GM12878 (cell line): Measurements from ENCODE around the gene FLNC. TPM values are rescaled to one million over a fixed set of nuclear protein-coding genes. Genes with fewer than 3 reads are reported as not detected.

Experiments used
- ATAC-seq: fragments of 200-7000 bp; cut with Tn5 transposase; 3 replicates; pipeline ENCODE4 v1.9.1; 2020; ENCODE audit warnings: mild to moderate bottlenecking, moderate library complexity
- BruUV-seq: library from RNA; stranded (reverse); fragments of 400-500 nt; replicated peaks from 2 replicates; lab custom pipeline; 2021; lab: Mats Ljungman, UMichigan
- CTCF ChIA-PET: fragments of 300-600 bp; sonication (Branson Sonifier 250); formaldehyde crosslinking; extraction: SDS; loops from one replicate; lab custom pipeline; 2021; ENCODE audit warnings: inconsistent platforms; lab: Yijun Ruan, JAX
- POLR2A ChIA-PET: fragments of 350-600 bp; formaldehyde crosslinking; extraction: SDS; loops from one replicate; lab custom pipeline; 2021; ENCODE audit warnings: inconsistent platforms; lab: Charles Lee
- RAD21 ChIA-PET: fragments of 300-600 bp; sonication (Branson Sonifier 250); formaldehyde crosslinking; loops from one replicate; lab custom pipeline; 2023; ENCODE audit warnings: antibody characterized with exemption; ENCODE audit not compliant: unreplicated experiment; lab: Charles Lee
- SMC1A ChIA-PET: fragments of 300-600 bp; sonication (Branson Sonifier 250); formaldehyde crosslinking; loops from one replicate; lab custom pipeline; 2023; ENCODE audit not compliant: unreplicated experiment, uncharacterized antibody; lab: Charles Lee
- DNase-seq: peaks from one replicate; pipeline ENCODE4 v3.0.0-alpha.2; 2011; ENCODE audit warnings: low read depth, low spot score
- FAIRE-seq: peaks from 3 replicates; lab custom pipeline; 2011; peaks lifted over from hg19 to GRCh38; lab: Jason Lieb, UNC
- H2AFZ ChIP-seq: 2 replicates; pipeline ENCODE4 v1.6.0; 2011; ENCODE audit warnings: low read depth, low read length, control low read depth; ENCODE audit not compliant: control insufficient read depth
- H3K27ac ChIP-seq: 2 replicates; pipeline ENCODE4 v1.5.1; 2011; ENCODE audit warnings: control low read depth; ENCODE audit not compliant: control insufficient read depth, insufficient read depth
- H3K27me3 ChIP-seq, 2 experiments: replicated peaks in 1 of 2; 2 replicates each; pipeline versions ENCODE4 v1.6.0 to v1.6.1; 2011; ENCODE audit warnings: low read length in 1 of 2; ENCODE audit not compliant: control insufficient read depth in 2 of 2, insufficient read depth in 2 of 2
- H3K36me3 ChIP-seq, 2 experiments: 2 replicates each; pipeline ENCODE4 v1.5.1; 2011; ENCODE audit warnings: low read length in 1 of 2; ENCODE audit not compliant: control insufficient read depth in 2 of 2, insufficient read depth in 2 of 2
- H3K4me1 ChIP-seq: 2 replicates; pipeline ENCODE4 v1.6.1; 2011; ENCODE audit warnings: mild to moderate bottlenecking, low read length, moderate library complexity, mixed read lengths; ENCODE audit not compliant: control insufficient read depth, insufficient read depth
- H3K4me2 ChIP-seq: 2 replicates; pipeline ENCODE4 v1.6.0; 2011; ENCODE audit warnings: control low read depth; ENCODE audit not compliant: control insufficient read depth, insufficient read depth
- H3K4me3 ChIP-seq: fragments of 200-600 bp; sonication (generic); 2 replicates; pipeline ENCODE4 v1.5.1; 2016
- H3K79me2 ChIP-seq: 2 replicates; pipeline ENCODE4 v1.6.0; 2011; ENCODE audit warnings: low read length; ENCODE audit not compliant: control insufficient read depth, insufficient read depth
- H3K9ac ChIP-seq: 2 replicates; pipeline ENCODE4 v1.8.0; 2011; ENCODE audit warnings: low read length, control low read depth, mixed read lengths; ENCODE audit not compliant: control insufficient read depth, insufficient read depth
- H3K9me3 ChIP-seq: replicated peaks from 3 replicates; pipeline ENCODE4 v1.5.1; 2011; ENCODE audit warnings: mild to moderate bottlenecking, low read length; ENCODE audit not compliant: control insufficient read depth, insufficient read depth
- H4K20me1 ChIP-seq: 2 replicates; pipeline ENCODE4 v1.6.0; 2011; ENCODE audit not compliant: control insufficient read depth, insufficient read depth
- CHD2 ChIP-seq: IDR thresholded peaks from 2 replicates; pipeline ENCODE4 v1.6.1; 2011; ENCODE audit warnings: low read depth, low read length, improper control_type of control experiment, borderline replicate concordance
- HCFC1 ChIP-seq: fragments of 150-350 bp; IDR thresholded peaks from 2 replicates; pipeline ENCODE4 v1.6.1; 2014; ENCODE audit warnings: low read length
- JUND ChIP-seq: IDR thresholded peaks from 2 replicates; pipeline ENCODE4 v1.6.1; 2012; ENCODE audit warnings: low read depth, mild to moderate bottlenecking, low read length, improper control_type of control experiment, moderate library complexity
- NFIC ChIP-seq: IDR thresholded peaks from 2 replicates; pipeline ENCODE4 v1.6.1; 2012; ENCODE audit warnings: low read depth, mild to moderate bottlenecking, inconsistent platforms, low read length, moderate library complexity
- PRDM15 ChIP-seq: fragments of 450-650 bp; formaldehyde crosslinking; IDR thresholded peaks from 2 replicates; pipeline ENCODE4 v1.4.0; 2020; ENCODE audit warnings: mild to moderate bottlenecking, moderate library complexity
- TARDBP ChIP-seq: IDR thresholded peaks from 2 replicates; pipeline ENCODE4 v1.6.1; 2016; ENCODE audit warnings: borderline replicate concordance
- ZNF687 ChIP-seq: fragments of 450-650 bp; IDR thresholded peaks from 2 replicates; pipeline ENCODE4 v1.6.1; 2017; ENCODE audit warnings: mild to moderate bottlenecking, moderate library complexity
- WGBS: methylation state at CpG from one replicate; pipeline ENCODE4 v1.1.6; 2016; ENCODE audit warnings: low lambda C conversion rate; ENCODE audit not compliant: insufficient replicate concordance, insufficient coverage; ENCODE audit errors: missing lambda C conversion rate; 5-methylcytosine and 5-hydroxymethylcytosine counted together
- in situ Hi-C: fragments of 300-500 bp; cut with MboI; formaldehyde crosslinking; loops from 9 replicates; pipeline ENCODE4 v1.14.3; 2018; ENCODE audit warnings: mixed read lengths
- intact Hi-C: fragments of 100-400 bp; cut with micrococcal nuclease; formaldehyde crosslinking; loops from one replicate; pipeline ENCODE4 v1.14.2; 2022; ENCODE audit not compliant: unreplicated experiment
- polyA plus RNA-seq, 11 experiments: library from polyadenylated mRNA; depleted of rRNA in 4 of 11; unstranded in 6 of 11; stranded (reverse) in 5 of 11; fragments of >200 nt; fragmentation: Nextera tagmentation in 4 of 11; fragmentation: Illumina TruSeq in 1 of 11; extraction: Ambion mirVana in 4 of 11; extraction: Trizol in 1 of 11; gene quantifications; 1 replicate in 1 of 11; 2 replicates in 10 of 11; pipeline versions ENCODE4 v1.2.1 to v1.2.3, GENCODE V29; 2011 to 2016; ENCODE audit warnings: inconsistent platforms in 2 of 11, missing spikeins in 2 of 11, low read depth in 1 of 11
- total RNA-seq, 4 experiments: library from RNA; depleted of rRNA in 3 of 4; stranded (reverse); fragments of >200 nt in 3 of 4; fragmentation: Illumina TruSeq in 1 of 4; extraction: Trizol in 1 of 4; gene quantifications; 2 replicates each; pipeline versions ENCODE4 v1.2.1 to v1.2.3, GENCODE V29; 2013 to 2021

FLNC gene
- total and polyA plus RNA-seq, 10 of the 15 experiments (the other 5 are each of a cell fraction or from before 2014, with no cell fraction given) = 0.01 to 0.21 (median 0.06) TPM; not detected in 3

- Histone ChIP-seq H3K27me3 (no peaks in the 10 kb centered on the region), H3K4me1 (no peaks in the 10 kb centered on the region), H4K20me1 (no peaks in the 10 kb centered on the region), H3K9ac (no peak overlapping the region), H3K27ac (no peak overlapping the region), H3K4me3 (no peak overlapping the region), H3K36me3 (no peaks in the 10 kb centered on the region), H3K4me2 (no peak overlapping the region), H3K79me2 (no peaks in the 10 kb centered on the region), H3K9me3 (no peaks in the 10 kb centered on the region), H2AFZ (no peak overlapping the region)
- WGBS = 78% methylated on average over 5 of the region's 5 CpGs
- no peak for ATAC-seq
- in situ Hi-C loops (no loop called here), intact Hi-C loops (no loop called here)
- no peak for DNase-seq
- ChIA-PET POLR2A (no interaction called here), SMC1A (interaction anchor here (1.2 to 1.3 kb wide), 2 partner anchors 25 to 58 kb away, joined by 3 read pairs; partner anchors contain the start of gene ATP6V1F), CTCF (no interaction called here), RAD21 (no interaction called here)
- TF ChIP-seq CHD2 (no peak), NFIC (no peak), PRDM15 (no peak), ZNF687 (no peak), JUND (no peak), HCFC1 (no peak), TARDBP (no peak)
- peak; percentile 27 for FAIRE-seq
- no TSS peak for BruUV-seq
Observed at GRCh38 chr7:128805225-128805624, 25.0 kb upstream of the FLNC start.
